HG03354 (cell line): ENCODE results near the gene NBPF1.
"Not testable (repeated sequence)": the region's sequence is repeated elsewhere in the genome, so short reads cannot be mapped to it uniquely, and the experiment has no call there.

Source experiments
- ATAC-seq: cut with Tn5 transposase; IDR thresholded peaks from one replicate; pipeline ENCODE4 v1.9.1; 2021; ENCODE audit warnings: mild to moderate bottlenecking; ENCODE audit not compliant: unreplicated experiment, poor library complexity, severe bottlenecking

Gene NBPF1

DNA sequence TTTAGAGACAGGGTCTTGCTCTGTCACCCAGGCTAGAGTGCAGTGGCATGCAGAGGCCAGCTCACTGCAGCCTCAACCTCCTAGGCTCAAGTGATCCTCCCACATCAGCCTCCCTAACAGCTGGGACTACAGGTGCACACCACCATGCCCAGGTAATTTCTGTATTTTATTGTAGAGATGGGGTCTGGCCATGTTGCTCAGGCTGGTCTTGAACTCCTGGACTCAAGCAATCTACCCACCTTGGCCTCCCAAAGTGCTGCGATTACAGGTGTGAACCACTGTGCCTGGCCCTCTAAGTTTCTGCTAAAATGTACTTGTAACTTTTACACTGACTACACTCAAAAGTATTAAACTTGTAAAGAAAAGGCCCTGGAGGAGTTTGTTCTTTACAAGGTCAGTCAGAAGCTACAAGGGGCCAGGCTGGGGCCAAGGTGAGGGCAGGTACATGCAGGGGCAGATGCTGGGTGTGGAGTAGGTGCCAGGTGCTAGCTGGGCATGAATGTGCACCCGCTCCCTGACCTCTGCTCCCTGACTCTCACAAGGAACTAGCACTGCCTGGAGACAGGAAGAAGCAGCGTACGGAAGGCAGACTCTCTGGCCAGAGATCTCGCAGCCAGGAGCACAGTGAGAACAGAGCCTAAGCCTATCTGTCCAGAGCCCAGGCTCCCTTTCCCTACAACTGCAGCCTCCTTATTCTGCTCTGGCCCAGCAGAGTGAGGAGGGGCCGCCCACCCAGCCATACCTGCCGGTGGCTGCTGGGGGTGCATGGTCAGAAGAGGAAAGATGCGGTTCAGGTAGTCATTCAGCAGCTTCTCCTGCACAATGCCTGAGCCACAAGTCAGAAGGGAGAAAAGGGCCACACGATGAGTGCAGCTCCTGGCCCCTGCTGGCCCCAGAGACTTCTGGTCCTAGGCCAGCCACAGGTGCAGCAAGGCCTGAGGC is 28.9 kb upstream of the NBPF1 start:
- ATAC-seq: not testable (repeated sequence)

DNA sequence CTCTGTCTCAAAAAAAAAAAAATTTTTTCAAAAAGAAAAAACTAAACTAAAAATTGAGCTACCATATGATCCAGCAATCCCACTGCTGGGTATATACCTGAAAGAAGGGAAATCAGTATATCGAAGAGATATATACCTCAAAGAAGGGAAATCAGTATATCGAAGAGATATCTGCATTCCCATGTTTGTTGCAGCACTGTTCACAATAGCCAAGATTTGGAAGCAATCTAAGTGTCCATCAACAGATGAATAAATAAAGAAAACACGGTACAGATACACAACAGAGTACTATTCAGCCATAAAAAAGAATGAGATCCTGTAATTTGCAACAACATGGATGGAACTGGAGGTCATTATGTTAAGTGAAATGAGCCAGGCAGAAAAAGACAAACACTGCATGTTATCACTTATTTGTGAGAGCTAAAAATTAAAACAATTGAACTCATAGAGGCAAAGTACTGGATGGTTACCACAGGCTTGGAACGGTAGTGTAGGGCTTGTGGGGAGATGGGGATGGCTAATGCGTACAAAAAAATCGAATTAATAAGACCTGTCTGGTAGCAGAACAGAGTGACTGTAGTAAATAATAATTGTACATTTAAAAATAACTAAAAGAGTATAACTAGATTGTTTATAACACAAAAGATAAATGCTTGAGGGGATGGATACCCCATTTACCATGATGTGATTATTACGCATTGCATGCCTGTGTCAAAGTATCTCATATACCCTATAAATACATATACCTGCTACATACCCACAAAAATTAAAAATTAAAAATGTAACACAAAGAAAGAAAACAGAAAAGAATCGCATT is 28.0 kb upstream of the NBPF1 start:
- not testable (repeated sequence) for ATAC-seq

DNA sequence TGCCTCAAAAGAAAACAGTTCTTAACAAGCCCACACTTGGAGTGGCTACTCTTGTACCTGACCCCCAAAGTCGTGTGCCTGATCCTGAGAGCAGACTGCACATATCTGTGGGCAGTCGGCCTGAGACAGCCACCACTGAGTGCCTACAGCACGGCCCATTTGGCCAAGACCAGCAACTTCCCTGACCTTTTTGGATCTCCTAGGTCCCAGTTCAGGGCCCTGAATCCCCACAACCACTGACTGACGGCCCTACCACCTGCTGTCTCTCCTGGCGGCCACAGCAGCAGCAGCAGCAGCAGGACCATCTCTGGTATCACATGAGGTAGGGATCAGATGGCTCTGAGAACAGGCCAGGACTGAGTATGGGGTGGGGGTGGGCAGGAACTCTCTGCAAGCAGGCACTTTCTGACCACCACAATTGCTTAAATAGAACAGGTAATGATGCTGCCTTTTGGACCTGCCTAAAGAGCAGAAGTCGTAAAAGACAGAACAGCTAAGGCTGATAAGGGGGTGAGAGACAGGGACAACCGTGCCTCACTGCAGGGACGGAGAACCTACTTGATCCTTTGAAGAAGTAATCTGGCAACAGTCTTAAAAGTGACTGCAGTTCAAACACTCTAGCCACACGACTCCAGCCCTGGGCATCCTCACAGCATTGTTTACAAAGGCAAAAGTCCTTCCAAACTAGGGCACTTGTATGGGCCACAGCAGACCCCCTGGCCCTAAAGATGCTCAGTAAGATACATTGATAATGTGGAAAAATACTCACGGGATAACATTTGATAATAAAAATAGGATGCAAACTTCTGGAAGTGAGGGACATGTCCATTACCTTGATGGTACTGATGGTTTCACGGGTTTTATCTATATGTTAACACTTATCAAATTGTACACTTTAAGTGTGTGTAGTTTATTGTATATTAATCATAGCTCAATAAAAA is 26.0 kb upstream of the NBPF1 start:
- not testable (repeated sequence) for ATAC-seq

DNA sequence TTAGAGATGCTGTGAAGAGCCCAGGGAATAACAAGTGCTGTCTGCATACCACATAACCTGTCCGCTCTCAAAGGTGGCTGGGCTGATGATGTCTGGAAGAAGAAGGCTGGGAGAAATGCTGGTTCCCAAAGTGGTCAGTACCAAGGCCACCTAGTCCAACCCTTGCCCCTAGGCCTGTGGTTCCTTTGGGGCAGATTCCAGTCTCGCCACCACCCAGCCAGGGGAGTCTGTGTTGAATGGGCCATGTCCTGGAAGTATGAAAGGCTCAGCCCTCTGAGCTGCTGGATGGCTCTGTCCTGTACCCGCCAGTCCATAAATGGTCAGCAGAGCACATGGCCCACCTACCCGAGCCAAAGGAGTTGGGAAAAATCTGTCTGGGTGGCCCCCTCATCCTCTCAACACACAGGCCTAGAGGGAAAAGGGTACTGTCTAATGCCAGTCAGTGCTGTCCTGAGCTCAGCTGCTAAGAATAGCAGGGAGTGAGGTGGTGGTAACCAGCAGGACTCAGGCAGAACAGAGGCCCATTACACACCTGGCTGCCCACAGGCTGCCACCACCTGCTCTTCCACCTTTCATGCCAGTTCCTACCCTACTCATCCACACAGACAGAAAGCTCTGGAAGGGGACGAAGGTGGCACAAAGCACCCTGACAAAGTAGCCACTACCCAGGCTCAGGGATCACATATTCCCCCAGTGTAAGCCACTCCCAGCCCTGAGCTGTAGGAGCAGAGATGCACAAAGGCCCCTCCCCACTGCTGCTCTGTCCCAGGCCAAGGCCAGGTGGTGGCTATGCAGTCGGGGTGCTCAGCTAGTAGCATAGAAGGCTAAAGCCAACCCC is 24.8 kb upstream of the NBPF1 start:
- not testable (repeated sequence) for ATAC-seq

DNA sequence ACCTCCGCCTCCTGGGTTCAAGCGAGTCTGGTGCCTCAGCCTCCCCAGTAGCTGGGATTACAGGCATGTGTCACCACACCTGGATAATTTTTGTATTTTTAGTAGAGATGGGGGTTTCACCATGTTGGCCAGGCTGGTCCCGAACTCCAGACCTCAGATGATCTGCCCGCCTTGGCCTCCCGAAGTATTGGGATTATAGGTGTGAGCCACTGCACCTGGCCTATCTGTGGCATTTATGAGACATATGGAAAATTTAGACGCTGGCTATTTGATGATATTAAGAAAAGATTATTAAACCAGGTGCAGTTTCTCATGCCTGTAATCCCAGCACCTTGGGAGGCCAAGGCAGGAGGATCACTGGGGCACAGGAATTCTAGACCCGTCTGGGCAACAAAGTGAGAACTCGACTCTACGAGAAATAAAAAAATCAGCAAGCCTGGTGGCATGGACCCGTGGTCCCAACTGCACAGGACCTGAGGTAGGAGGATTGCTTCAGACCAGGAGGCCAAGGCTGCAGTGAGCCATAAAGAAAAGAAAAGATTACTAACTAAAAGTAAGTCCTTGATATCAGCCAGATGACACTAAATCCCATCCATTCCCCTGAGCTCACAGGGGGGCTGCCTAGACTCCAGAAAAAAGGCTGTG is 23.3 kb upstream of the NBPF1 start:
- not testable (repeated sequence) for ATAC-seq

DNA sequence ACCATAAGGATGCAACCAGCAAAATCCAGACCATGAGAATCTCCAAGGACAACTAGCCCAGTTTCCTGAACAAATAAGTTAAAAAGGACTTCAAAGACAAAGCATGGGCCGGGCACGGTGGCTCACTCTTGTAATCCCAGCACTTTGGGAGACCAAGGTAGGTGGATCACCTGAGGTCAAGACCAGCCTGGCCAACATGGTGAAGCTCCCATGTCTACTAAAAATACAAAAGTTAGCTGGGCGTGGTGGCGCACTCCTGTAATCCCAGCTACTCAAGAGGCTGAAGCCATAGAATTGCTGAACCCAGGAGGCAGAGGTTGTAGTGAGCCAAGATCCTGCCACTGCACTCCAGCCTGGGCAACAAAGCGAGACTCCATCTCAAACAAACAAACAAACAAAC is 22.6 kb upstream of the NBPF1 start:
- ATAC-seq: not testable (repeated sequence)

DNA sequence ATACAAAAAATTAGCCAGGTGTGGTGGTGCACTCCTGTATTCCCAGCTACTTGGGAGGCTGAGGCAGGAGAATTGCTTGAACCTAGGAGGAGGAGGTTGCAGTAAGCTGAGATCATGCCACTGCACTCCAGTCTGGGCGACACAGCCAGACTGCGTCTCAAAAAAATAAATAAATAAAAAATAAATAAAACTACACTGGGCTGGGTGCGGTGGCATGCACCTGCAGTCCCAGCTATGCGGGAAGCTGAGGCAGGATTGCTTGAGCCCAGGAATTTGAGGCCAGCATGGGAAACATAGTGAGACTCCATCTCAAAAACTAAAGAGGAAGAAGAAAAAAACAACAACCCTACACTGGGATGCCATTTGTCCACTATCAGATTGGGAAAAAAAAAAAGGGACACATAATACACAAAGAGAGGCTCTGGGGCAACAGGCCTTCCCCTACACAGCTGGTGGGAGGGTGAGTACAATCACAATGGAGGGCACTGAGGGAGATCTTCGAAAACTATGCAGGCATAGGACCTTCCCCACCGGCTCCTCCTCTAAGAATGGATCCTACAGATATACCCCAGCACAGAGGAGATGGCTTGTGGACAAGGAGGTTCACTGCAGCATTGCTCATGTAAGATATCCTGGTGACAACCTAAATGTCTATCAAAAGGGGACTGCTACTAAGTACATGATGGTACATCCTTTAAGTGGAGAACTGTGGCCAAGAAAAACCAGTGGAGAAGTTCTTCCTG is 20.3 kb upstream of the NBPF1 start:
- not testable (repeated sequence) for ATAC-seq

DNA sequence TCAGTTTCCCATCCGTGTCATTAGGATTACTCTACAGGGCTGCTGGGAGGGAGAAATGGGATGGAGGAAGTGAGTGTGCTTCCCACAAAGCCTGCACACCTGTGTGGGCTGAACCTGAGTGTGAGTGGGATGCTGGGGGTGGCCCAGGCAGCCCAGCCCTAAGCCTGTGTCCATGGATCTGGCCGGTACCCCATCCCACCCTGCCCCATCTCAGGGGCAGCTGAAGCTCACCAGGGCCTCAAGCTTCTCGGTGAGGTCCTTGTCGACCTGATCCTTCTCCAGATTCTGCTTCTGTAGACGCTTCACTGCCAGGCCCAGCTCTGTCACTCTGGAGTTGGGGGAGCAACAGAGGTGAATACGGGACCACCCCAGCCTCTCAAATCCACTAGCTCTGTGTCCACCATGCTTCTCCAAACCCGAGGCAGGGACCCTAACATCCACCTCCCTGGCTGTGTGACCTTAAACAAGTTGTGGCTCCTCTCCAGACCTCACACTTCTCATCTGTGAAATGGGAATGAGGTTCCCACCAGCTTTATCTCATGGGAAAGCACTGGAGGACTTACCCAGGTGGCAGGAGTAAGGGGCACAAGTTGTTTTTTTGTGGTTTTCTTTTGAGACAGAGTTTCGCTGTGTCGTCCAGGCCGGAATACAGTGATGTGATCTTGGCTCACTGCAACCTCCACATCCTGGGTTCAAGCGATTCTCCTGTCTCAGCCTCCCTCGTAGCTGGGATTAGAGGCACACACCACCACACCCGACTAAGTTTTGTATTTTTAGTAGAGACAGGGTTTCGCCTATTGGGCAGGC is 18.9 kb upstream of the NBPF1 start:
- ATAC-seq: not testable (repeated sequence)

DNA sequence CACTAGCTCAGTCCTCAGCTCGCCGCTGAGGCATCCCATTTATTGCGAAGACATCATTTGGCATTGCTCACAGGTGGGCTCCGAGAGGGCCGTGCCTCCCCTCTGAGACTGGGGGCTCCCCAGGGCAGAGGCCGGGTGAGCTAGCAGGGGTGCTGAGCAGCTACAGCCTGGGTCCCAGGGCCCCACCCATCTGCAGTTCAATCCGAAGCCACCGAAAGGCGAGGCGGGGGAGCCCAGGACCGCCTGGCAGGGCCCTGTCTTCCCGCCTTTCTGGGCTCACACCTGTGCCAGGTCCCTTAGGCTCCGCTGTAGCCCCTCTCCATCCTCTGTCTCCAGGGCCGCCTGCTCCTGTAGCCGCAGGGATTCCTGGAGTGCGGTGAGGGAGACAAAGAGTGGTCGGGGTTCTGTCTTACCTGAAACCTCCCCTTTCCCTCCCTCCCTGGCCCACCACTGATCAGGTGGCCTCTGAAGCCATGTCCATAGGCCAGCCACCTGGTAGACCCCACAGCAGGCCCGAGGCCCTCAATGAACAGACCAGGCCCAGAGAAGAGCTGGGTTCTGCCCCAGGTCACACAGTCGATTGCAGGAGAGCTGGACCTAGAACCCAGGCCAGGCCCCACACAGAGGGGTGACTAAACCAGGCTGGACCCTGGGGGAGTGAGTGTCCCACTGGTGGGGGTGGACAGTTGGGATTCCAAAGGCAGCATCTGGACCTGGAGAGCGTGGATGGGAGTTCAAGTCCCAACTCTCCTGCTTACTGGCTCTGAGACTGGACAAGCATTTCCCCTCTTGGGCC is 18.1 kb upstream of the NBPF1 start:
- ATAC-seq: no peak

DNA sequence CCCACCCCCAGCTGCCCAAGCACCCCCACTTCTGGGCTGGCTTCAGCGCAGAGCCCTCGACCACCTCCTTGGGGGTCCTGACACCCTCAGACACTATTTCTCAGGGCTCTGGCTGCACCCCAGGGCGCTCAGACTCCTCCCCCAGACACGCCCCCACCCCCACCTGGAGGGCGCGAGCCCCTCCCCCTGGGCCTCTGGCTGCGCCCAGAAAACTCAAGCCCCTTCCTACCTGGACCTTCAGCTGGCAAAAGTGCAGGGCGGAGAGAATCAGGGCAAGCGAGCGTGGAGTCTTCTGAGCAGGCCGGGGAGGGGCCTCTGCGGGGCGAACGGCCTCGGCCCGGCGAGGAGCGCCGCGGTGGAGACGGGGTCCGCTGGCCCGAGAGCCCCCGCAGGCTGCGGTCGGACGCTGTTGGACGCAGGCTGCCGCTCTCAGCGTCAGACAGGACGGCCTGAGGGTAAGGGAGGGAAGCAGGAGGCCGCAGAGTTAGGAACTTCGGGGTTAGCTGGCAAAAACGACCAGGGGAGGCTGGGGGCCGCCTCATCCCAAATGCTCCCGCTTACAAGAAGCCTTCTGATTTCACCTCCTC is 17.4 kb upstream of the NBPF1 start:
- no peak for ATAC-seq

DNA sequence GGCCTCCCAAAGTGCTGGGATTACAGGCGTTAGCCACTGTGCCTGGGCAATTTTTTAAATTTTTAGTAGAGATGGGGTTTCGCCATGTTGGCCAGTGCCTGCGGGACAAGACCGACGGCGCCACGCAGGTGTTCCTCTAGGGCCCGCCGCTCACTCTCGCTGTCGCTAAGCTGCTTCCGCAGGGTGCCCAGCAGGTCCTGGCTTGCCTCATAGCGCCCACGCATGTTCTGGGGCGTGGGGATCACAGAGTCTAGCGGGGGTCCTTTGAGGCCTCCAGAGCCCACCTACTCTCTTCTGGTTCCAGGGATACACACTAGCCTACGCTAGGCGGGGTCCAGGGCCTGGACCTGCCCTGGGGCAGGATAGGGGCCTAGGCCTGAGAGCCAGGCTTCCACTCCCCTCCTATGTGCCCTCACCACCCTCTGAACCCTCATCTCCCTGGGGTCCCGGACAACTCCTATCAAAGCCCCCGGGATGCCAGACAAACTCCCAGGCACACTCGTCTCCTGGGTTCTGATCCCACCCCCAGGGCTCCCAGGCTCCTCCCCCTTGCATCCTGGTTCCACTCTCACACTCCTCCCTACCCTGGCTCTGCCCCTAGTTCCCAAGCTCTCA is 16.7 kb upstream of the NBPF1 start:
- ATAC-seq: not testable (repeated sequence)

DNA sequence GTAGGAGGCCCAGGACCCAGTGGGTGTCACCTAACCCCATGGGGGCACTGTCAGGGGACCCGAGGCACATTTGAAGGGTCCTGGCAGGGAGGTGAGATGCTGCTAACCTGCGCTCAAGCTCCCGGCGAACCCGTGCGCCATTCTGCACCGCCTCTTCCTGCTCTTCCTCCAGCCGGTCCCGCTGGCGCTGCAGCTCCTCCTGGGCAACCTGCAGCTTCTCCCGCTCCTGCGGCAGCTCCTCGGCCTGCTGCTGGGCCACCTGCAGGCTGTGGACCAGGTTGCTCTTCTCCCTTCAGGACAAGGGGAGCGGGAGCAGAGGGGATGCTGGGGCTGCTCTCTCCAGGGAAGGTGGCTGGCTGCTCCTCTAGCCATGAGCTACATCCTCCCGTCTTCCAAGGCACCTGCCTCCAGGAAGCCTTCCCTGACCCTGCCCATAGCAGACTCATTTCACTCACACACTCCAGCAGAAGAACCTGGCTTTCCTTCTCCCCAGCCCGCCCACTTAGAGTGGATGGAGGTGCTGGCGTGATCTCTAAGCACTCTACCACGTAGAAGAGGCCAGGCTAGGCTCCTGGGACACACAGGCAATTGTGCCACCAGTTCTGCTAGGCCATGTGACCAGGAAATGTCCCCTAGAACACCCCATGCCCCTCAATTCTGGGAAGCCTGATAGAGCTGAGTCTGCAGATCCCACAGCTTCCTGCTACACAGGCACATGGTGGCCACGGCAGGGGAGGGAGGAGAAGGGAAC is 15.2 kb upstream of the NBPF1 start:
- no peak for ATAC-seq

DNA sequence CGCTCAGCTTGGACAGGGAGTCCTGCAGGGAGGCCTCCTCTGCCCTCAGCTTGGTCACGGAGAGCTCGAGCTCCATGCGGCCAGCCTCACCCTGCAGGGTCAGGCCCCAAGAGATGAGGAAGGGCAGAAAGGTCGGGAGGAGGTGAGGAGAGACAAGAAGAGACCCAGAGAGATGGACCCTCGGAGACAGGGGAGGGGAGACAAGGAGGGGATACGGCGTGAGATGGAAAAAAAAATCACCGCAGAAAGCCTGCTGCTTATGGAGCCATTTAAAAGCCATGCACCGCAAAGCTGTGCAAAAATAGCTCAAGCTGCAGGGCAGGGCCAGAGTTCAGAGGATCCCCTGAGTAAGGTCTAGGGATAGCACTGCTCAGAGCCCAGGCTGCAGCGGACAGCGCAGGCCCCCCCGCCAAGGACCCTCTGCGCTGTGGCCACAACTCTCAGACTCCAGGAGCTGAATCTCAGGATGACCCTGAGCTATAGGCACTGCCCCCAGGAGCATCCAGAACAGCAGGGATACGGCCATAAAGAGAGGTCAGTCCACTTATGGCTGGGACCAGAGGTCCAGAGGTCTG is 13.1 kb upstream of the NBPF1 start:
- ATAC-seq: not testable (repeated sequence)
